ENCODE measurements around the gene CCDC86.
"Not testable (repeated sequence)": the region's sequence is repeated elsewhere in the genome, so short reads cannot be mapped to it uniquely, and the experiment has no call there.

Gene CCDC86, protein sequence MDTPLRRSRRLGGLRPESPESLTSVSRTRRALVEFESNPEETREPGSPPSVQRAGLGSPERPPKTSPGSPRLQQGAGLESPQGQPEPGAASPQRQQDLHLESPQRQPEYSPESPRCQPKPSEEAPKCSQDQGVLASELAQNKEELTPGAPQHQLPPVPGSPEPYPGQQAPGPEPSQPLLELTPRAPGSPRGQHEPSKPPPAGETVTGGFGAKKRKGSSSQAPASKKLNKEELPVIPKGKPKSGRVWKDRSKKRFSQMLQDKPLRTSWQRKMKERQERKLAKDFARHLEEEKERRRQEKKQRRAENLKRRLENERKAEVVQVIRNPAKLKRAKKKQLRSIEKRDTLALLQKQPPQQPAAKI

DNA sequence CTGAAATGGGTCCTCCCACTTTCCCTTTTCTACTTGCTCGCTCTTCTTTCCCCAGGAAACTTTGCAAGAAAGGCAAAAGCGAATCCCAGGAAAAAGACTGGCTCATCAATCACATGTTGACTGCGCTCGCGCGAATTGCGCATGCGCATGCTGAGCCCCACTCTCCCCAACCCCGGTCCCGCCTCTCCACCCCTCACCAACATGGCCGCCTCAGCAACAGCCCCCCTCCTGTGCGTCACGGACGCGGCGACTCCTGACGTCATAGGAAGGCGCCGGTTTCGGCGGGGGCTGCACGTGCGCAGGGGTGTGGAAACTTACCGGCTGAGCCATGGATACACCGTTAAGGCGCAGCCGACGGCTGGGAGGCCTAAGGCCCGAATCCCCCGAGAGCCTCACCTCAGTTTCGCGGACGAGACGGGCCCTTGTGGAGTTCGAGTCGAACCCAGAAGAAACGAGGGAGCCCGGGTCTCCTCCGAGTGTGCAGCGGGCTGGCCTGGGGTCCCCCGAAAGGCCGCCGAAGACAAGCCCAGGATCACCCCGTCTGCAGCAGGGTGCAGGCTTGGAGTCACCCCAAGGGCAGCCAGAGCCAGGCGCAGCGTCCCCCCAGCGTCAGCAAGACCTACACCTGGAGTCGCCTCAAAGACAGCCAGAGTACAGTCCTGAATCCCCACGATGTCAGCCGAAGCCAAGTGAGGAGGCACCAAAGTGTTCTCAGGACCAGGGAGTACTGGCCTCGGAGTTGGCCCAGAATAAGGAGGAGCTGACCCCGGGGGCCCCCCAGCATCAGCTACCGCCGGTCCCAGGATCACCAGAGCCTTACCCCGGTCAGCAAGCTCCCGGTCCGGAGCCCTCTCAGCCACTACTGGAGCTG lies at the start of gene CCDC86:
Gene CCDC86 (plus strand): TSS at position 317 of the 871 bp plus-strand sequence. CDS start 12 bp downstream, at position 329.
- peak; percentile 91 to 92 for ATAC-seq

GRCh38 chr11:60792521-60792920 lies 49.4 kb upstream of the CCDC86 start:
- ATAC-seq = no peak

GRCh38 chr11:60795291-60795690 lies 46.6 kb upstream of the CCDC86 start:
- ATAC-seq = no peak

DNA sequence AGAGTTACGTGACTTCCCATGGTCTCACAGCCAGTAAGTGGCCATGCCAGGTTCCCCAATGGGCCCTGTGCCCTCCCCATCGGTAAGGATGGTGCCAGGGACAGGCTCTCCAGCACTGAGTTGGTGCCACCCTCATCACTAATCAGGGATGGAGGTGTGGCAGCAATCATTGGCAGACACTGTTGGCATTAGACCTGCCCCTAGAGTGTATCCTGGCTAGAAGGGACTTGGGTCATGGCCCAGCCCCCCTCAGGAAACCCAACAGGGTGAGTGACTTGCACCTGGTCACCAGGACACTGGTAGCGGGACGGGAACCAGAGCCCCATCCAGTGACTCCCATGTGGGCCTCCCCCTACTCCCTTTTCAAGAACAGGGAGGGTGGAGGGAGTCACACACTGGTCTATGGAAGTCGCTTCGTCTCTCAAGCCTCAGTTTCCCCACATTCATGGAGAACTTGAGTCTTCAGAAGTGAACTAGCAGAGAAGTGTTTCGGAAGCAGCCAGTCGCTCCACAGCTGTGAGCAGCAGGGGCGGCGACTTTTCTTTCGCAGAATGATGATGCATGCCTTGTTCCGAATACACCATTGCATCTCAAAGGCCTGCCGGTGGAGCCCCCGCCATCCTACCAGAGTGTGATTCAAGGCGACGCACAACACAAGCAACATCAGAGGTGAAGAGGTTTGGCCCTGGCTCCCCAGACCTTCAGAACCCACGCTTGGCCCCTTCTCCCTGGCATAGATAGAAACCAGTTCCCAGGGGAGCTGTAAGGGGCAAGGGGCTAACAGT lies 43.9 kb upstream of the CCDC86 start:
- ATAC-seq = no peak

- no peak for ATAC-seq
Observed at GRCh38 chr11:60798631-60799030, 43.3 kb upstream of the CCDC86 start.

DNA sequence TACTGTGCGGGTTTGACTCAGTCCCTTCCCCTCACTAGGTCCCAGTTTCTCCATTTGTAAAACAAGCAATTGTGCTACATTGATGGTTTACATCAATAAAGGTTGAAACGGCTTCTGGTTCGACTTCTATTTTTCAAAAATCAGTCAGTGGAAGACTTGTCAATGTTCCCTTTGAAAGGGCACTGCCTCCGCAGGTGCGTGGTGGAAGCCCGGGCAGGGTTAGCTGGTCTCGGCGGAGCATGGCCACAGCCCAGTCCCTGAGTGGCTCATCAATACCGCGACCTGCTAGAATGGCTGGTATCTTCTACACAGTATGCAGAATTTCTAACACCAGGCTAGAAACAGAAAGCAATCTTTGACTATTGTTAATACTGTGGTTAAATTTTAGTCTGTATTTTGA lies 40.7 kb upstream of the CCDC86 start:
- ATAC-seq = no peak

GRCh38 chr11:60803273-60803936 lies 38.5 kb upstream of the CCDC86 start:
- ATAC-seq = no peak

DNA sequence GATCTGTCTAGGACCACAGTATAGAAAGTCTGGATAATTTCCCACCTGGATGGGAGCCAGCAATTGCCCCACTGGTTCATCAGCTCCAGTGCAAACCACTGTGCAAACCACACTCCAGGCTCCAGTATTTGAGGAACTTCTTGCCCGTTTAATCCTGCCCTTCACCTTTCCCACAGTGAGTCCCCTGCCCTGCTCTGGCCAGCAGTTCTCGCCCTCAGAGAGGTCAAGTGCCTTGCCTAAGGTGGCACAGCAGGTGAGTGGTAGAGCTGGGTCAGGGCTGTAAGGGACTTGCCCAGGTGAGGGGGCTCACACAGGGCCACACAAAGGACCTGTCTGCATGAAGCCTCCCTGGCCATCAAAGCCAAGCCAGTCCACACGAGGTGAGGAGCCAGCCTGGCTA lies 32.7 kb upstream of the CCDC86 start:
- no peak for ATAC-seq

- ATAC-seq = no peak
Observed at GRCh38 chr11:60809691-60810090, 32.2 kb upstream of the CCDC86 start.

DNA sequence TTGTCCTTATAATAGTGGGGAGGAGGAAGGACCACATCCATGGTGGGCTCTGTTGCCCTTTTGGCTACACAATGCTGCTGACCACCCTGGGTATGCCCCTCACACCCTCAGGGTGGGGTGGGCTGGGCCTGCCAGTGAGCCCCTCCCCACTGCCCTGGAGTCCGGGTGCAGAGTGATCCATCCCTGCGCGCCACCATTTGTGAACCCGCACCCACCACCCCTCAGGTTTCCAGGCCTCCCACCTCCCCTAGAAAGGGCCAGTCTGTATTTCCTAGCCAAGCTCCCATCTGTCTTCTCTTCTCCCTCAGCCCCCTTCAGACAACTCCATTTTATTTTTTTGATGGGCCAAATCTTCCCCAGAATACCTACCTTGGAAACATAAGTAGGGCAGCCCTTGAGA lies 31.8 kb upstream of the CCDC86 start:
- ATAC-seq = no peak

DNA sequence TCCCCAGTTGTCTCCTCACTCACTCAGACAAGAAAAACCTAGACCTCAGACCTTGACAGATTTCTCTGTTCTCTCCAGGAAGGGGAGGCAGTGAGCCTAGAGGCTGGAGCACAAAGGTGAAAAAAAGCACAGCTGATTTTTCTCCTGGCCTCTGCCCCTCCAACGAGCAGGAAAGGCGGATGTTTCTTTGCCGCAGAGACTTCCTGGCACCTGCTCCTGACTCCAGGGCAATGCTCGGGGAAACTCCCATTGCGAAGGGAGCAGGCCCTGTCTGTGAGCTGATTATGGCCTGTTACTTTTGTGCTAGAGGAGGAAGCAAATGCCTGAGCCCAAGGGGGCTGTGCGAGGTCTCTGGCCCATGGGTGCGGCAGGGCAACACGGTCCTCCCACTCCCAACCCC lies 31.3 kb upstream of the CCDC86 start:
- no peak for ATAC-seq

DNA sequence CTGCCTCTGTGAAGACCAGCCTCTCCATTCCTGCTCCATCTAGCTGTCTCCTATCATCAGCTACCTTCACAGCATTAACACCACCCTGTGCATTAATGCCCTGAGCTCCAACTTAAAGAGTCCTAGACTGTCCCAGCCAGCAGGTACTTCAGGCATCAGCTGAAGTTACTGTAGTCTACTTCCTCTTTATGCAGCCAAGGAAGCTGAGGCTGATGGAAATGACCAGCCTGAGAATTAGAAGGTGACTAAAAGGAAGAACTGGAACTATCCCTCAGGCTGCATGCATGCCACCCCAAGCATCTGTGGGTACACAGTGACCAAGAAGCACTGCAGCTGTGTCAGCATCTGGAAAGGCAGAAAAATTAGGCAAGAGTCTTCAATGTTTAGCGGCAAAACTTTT lies 28.6 kb upstream of the CCDC86 start:
- no peak for ATAC-seq

DNA sequence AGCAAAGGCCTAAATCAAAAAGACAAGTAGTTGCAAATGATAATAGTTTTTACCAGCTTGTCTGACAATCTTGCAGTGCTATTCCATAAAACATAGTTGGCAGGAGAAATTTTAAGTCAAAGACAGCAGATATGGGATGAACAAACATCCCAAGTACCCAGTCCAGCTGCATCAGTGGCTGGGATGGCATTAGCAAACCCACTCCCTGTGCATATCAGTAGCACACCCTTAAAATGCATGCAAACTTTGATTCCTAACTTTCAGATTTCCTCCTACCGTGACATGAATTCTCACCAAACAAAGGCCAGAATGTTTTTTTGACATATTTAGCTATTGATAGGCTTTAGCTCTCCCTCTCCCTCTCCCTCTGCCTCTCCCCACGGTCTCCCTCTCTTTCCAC lies 27.8 kb upstream of the CCDC86 start:
- no peak for ATAC-seq

GRCh38 chr11:60816590-60817157 lies 25.2 kb upstream of the CCDC86 start:
- no peak for ATAC-seq

DNA sequence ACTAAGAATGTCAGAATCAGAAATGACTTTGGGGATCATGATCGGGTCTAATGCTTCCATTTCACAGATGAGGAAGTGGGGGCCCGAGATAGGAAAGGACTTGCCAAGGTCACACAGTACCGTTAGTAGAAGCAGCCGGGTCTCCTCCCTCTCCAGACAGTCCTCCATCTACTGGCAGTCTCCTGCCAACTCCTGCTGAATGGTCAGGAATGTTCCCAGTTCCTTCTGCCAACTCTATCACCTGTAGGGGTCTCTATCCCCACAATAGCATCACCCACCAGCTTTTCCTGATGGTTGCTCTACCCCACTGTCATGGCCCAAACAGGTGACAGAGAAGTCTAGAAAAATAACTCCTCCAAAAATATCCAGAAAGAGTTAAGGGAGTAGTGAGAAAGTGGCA lies 23.9 kb upstream of the CCDC86 start:
- no peak for ATAC-seq

DNA sequence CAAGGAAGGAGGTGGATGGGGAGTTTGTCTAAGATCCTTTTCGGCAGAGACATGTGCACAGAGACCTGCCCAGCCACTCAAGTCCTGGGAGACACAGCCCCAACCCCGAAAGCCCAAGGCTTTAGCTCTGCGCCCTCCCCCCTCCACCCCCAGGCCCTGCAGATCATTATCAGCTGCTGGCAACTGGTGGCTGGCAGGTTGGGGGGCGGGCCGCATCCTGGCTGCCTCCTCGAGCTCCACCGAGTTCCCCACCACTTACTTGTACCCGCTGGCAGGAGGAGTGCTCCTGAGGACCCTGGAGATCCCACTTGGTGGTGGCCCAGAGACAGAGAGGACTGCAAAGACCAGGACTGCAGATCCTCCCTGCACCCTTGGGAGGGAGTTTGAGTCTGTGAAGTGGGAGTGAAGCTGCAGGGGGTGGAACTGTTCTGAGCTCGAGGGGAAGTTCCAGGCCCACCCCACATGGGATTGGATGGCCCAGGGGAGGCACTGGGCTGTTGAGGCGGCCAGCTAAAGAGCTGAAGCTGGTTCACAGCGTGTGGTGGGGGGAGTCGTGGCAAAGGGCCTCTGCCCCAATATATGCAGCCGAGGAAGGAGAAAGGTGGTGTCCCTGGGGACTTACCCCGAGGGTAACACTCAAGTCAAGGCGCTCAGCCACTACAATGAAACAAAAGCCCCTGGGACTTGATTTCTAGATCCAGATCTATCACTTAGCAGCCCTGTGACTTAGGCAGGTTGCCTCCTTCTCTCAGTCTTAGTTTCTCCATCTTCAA lies 19.9 kb upstream of the CCDC86 start:
- ATAC-seq = no peak

GRCh38 chr11:60823745-60824306 lies 18.1 kb upstream of the CCDC86 start:
- not testable (repeated sequence) for ATAC-seq

DNA sequence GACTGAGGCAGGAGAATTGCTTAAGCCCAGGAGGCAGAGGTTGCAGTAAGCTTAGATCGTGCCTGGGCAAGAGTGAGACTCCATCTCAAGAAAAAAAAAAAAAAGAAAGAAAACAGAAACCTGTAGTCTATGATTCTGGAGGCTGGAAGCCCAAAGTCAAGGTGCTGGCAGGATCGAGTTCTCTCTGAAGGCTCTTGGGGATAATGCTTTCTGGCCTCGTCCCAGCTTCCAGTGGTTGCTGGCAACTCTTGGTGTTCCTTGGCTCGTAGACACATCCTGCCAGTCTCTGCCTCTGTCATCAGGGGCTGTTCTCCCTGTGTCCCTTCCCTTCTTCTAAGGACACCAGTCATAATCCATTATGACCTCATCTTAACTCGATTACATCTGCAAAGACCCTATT lies 16.8 kb upstream of the CCDC86 start:
- ATAC-seq = no peak

DNA sequence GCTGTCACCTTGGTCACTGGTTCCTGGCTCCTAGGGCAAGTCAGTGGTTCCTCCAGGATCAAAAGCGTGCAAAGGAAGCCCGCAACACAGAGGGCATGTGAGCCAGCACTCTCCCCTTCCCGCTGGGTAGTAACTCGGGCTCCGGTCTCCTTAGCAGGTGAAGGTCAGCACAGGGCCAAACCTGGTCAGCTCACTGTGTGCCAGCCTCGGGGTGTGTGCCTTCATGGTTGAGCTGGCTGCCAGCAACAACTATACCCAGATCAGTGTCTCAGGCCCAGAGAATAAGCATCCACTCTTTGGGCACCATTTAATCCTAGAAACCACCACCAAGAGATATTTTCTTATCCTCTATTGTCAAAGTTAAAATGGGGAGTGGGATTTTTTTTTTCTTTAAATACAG lies 16.1 kb upstream of the CCDC86 start:
- ATAC-seq = no peak

- peak in 1 of 2 donors; percentile 78 for ATAC-seq
Observed at GRCh38 chr11:60830478-60831142, 11.3 kb upstream of the CCDC86 start.

GRCh38 chr11:60831143-60831500 lies 10.8 kb upstream of the CCDC86 start:
- peak; percentile 81 to 83 for ATAC-seq
